ENCODE data around the gene SLCO4C1. TPM values are rescaled to one million over a fixed set of nuclear protein-coding genes. Genes with fewer than 3 reads are reported as not detected.

SLCO4C1 gene
- total and polyA plus RNA-seq, 2 of the 4 experiments (the other 2 are of a cell fraction) = not detected

- no peak for DNase-seq
- no peak overlapping the region for H2BK120ac ChIP-seq (ENCODE audit: low read depth, low read length)
These were observed 54.2 kb downstream of the SLCO4C1 start for GRCh38 chr5:102241809-102242421.

More at GRCh38 chr5:102241809-102242421, 54.2 kb downstream of the SLCO4C1 start:
- ChIA-PET CTCF (interaction anchor here (0.6 kb wide), 1 partner anchor 23 kb away, joined by 5 read pairs; no protein-coding TSS in a partner anchor), POLR2A (ENCODE audit: unreplicated experiment) (no interaction called here)
- TF ChIP-seq NFE2L2 (IDR thresholded peaks at IDR 0.05; ENCODE audit: low read depth, low read length) = no peak
- no peak for TF ChIP-seq POLR2A (IDR thresholded peaks at IDR 0.05; ENCODE audit: low read depth, low read length)
- TF ChIP-seq MAFK (IDR thresholded peaks at IDR 0.05; ENCODE audit: low read depth, low read length) = no peak
- TF ChIP-seq, protein P1, sequence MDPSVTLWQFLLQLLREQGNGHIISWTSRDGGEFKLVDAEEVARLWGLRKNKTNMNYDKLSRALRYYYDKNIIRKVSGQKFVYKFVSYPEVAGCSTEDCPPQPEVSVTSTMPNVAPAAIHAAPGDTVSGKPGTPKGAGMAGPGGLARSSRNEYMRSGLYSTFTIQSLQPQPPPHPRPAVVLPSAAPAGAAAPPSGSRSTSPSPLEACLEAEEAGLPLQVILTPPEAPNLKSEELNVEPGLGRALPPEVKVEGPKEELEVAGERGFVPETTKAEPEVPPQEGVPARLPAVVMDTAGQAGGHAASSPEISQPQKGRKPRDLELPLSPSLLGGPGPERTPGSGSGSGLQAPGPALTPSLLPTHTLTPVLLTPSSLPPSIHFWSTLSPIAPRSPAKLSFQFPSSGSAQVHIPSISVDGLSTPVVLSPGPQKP (IDR thresholded peaks at IDR 0.05; ENCODE audit: borderline replicate concordance, low read depth, low read length) = no peak
- TF ChIP-seq MAZ (IDR thresholded peaks at IDR 0.05; ENCODE audit: borderline replicate concordance, low read depth, low read length) = no peak
- TF ChIP-seq, protein P2, sequence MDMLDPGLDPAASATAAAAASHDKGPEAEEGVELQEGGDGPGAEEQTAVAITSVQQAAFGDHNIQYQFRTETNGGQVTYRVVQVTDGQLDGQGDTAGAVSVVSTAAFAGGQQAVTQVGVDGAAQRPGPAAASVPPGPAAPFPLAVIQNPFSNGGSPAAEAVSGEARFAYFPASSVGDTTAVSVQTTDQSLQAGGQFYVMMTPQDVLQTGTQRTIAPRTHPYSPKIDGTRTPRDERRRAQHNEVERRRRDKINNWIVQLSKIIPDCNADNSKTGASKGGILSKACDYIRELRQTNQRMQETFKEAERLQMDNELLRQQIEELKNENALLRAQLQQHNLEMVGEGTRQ (IDR thresholded peaks at IDR 0.05; ENCODE audit: low read depth, low read length) = no peak
- TF ChIP-seq CTCF (conservative IDR thresholded peaks at IDR 0.05; ENCODE audit: low read depth, low read length) = no peak
- TF ChIP-seq BHLHE40 (IDR thresholded peaks at IDR 0.05; ENCODE audit: low read depth, low read length) = no peak
- TF ChIP-seq CHD1 (IDR thresholded peaks at IDR 0.05; ENCODE audit: low read depth, low read length) = no peak
- no peak for TF ChIP-seq RCOR1 (IDR thresholded peaks at IDR 0.05; ENCODE audit: insufficient replicate concordance, low read length)
- TF ChIP-seq RAD21 (IDR thresholded peaks at IDR 0.05; ENCODE audit: low read length) = no peak
- no peak for TF ChIP-seq CEBPB (IDR thresholded peaks at IDR 0.05; ENCODE audit: low read depth, low read length)
- TF ChIP-seq MXI1 (IDR thresholded peaks at IDR 0.05; ENCODE audit: borderline replicate concordance, low read depth, low read length) = no peak
- no peak for TF ChIP-seq SMC3 (IDR thresholded peaks at IDR 0.05; ENCODE audit: low read depth, low read length)
- no peak for TF ChIP-seq FOS (IDR thresholded peaks at IDR 0.05; ENCODE audit: low read depth, low read length)
- TF ChIP-seq RFX5 (IDR thresholded peaks at IDR 0.05; ENCODE audit: low read depth, low read length) = no peak
- Histone ChIP-seq H3K36me3 (ENCODE audit: control insufficient read depth, insufficient read depth, low read length) (no peaks in the 10 kb centered on the region), H2AFZ (replicated peaks; ENCODE audit: low read length, poor library complexity) (no peak overlapping the region), H3K14ac (replicated peaks; ENCODE audit: low read depth, low read length) (no peak overlapping the region), H4K5ac (ENCODE audit: low read depth, low read length) (no peak overlapping the region), H4K20me1 (ENCODE audit: insufficient read depth, low read length) (no peaks in the 10 kb centered on the region), H3K27ac (ENCODE audit: insufficient read depth, low read length) (no peak overlapping the region), H3K9me1 (ENCODE audit: insufficient read depth, low read length) (no peaks in the 10 kb centered on the region), H3K9me3 (ENCODE audit: control insufficient read depth, insufficient read depth, low read length) (peaks cover 13% of the 10 kb centered on the region), H2BK15ac (ENCODE audit: low read depth, low read length) (no peak overlapping the region), H3K27me3 (ENCODE audit: control insufficient read depth, insufficient read depth, low read length) (no peaks in the 10 kb centered on the region), H3K18ac (ENCODE audit: low read depth, low read length) (no peak overlapping the region), H2AK9ac (replicated peaks; ENCODE audit: low read depth, low read length, poor library complexity) (no peak overlapping the region), H2BK20ac (ENCODE audit: low read depth, low read length) (no peak overlapping the region), H4K91ac (ENCODE audit: insufficient read depth, low read depth, low read length) (no peak overlapping the region), H3K4me2 (ENCODE audit: low read depth, low read length) (no peak overlapping the region), H3K23ac (ENCODE audit: low read depth, low read length) (no peak overlapping the region), H3K4ac (ENCODE audit: low read depth, low read length) (no peak overlapping the region), H2BK5ac (ENCODE audit: low read depth, low read length, poor library complexity, severe bottlenecking) (no peak overlapping the region), H3K4me1 (ENCODE audit: control insufficient read depth, insufficient read depth, low read length) (no peaks in the 10 kb centered on the region), H3K56ac (ENCODE audit: extremely low read depth, insufficient read depth, low read length) (no peak overlapping the region), H2AK5ac (ENCODE audit: low read depth, low read length) (no peak overlapping the region), H4K8ac (ENCODE audit: low read depth in 2 of 2, low read length in 2 of 2) (no peak overlapping the region), H3K9ac (ENCODE audit: low read depth, low read length) (no peak overlapping the region), H3K79me1 (ENCODE audit: low read depth in 1 of 2, low read length in 2 of 2) (no peaks in the 10 kb centered on the region), H3K4me3 (ENCODE audit: insufficient read depth, low read depth, low read length) (no peak overlapping the region)
- no TSS peak for BruUV-seq (replicated peaks)
- no peak for ATAC-seq (ENCODE audit: low read depth)
- WGBS, 2 experiments (ENCODE audit: extremely low coverage in 2 of 2, insufficient read length in 1 of 2) = no CpG with 5 or more reads among the region's 1 CpG
- intact Hi-C loops (cut with micrococcal nuclease) (no loop called here), dilution Hi-C loops (cut with HindIII; ENCODE audit: low sequenced_read_pairs, unreplicated experiment) (no loop called here), in situ Hi-C loops (cut with MboI; ENCODE audit: low sequenced_read_pairs) (no loop called here)

Measured in IMR-90 (cell line).